Stomach (tissue), 9 donors: ENCODE data around the gene MAF. TPM values are rescaled to one million over a fixed set of nuclear protein-coding genes. Genes with fewer than 3 reads are reported as not detected.

Experiments used
- DNase-seq, 2 donors: peaks; one replicate each; pipeline versions ENCODE4 v3.0.0 to v3.0.0-alpha.2; 2013 to 2019
- H3K27ac ChIP-seq, 5 donors: fragments of 200-600 bp in 4 of 5; sonication (generic) in 4 of 5; one replicate each; pipeline ENCODE4 v1.5.1; 2013 to 2019; ENCODE audit warnings: mild to moderate bottlenecking in 1 of 5, moderate library complexity in 1 of 5
- H3K27me3 ChIP-seq, 3 donors: fragments of 200-600 bp; sonication (generic); one replicate each; pipeline ENCODE4 v1.5.1; 2017 to 2019; ENCODE audit warnings: mixed run types in 1 of 3
- H3K36me3 ChIP-seq, 4 donors: fragments of 200-600 bp; sonication (generic); 1 replicate in 3 of 4; 2 replicates in 1 of 4; pipeline ENCODE4 v1.5.1; 2016 to 2019
- H3K4me1 ChIP-seq, 4 donors: fragments of 200-600 bp; sonication (generic); one replicate each; pipeline ENCODE4 v1.5.1; 2016 to 2019
- H3K4me3 ChIP-seq, 4 donors: fragments of 200-600 bp; sonication (generic) in 3 of 4; one replicate each; pipeline ENCODE4 v1.5.1; 2016 to 2019; ENCODE audit warnings: mild to moderate bottlenecking in 1 of 4
- H3K9me3 ChIP-seq, 4 donors: fragments of 200-600 bp; sonication (generic); one replicate each; pipeline ENCODE4 v1.5.1; 2016 to 2019
- CTCF ChIP-seq, 7 experiments: fragments of 450-650 bp in 4 of 7; fragments of 200-600 bp in 3 of 7; sonication (generic) in 3 of 7; IDR thresholded peaks; one replicate each; pipeline ENCODE4 v1.5.1; 2016 to 2019; ENCODE audit warnings: antibody characterized with exemption in 7 of 7, control low read depth in 2 of 7, mild to moderate bottlenecking in 1 of 7
- EP300 ChIP-seq: sonication (generic); formaldehyde crosslinking; IDR thresholded peaks from one replicate; pipeline ENCODE4 v1.6.1; 2017; ENCODE audit warnings: antibody characterized with exemption
- POLR2A ChIP-seq, 4 donors: fragments of 450-650 bp; IDR thresholded peaks; one replicate each; pipeline ENCODE4 v1.6.1; 2016; ENCODE audit warnings: antibody characterized with exemption in 4 of 4, control low read depth in 2 of 4, mild to moderate bottlenecking in 1 of 4, moderate library complexity in 1 of 4
- POLR2AphosphoS5 ChIP-seq, 3 donors: sonication (generic); formaldehyde crosslinking; IDR thresholded peaks; one replicate each; pipeline ENCODE4 v1.6.1; 2016; ENCODE audit warnings: antibody characterized with exemption in 3 of 3
- WGBS, 5 donors: extraction: QIAGEN DNeasy Blood & Tissue Kit in 3 of 5; methylation state at CpG; one replicate each; pipeline versions ENCODE4 v1.1.5 to v1.1.7; 2013 to 2018; 5-methylcytosine and 5-hydroxymethylcytosine counted together
- intact Hi-C: fragments of 100-400 bp; cut with DNase I; formaldehyde crosslinking; loops from one replicate; pipeline ENCODE4 v1.15.1; 2023; ENCODE audit warnings: low total_unique reads
- polyA plus RNA-seq, 3 donors: library from polyadenylated mRNA; stranded (reverse); fragments of 200-250 nt; gene quantifications; one replicate each; pipeline ENCODE4 v1.2.3, GENCODE V29; 2013
- total RNA-seq, 5 donors: library from RNA; depleted of rRNA; stranded (reverse); fragments of >200 nt; gene quantifications; one replicate each; pipeline versions ENCODE4 v1.1.0 to v1.2.3, GENCODE V29; 2014 to 2016
- donor health status: healthy with polysubstance abuse.
- donor health status: Bipolar disorder and iron deficiency.
- donor health status: healthy.

Gene MAF
- total and polyA plus RNA-seq, 8 donors, result 7.5 to 159 (median 14.2) TPM

GRCh38 chr16:79618041-79618691, 17.6 kb upstream of the MAF start:
- Histone ChIP-seq H3K4me1 (no peaks in the 10 kb centered on the region), H3K27me3 (no peaks in the 10 kb centered on the region), H3K27ac (no peak overlapping the region), H3K9me3 (no peaks in the 10 kb centered on the region), H3K36me3 (no peaks in the 10 kb centered on the region), H3K4me3 (no peak overlapping the region)
- intact Hi-C loops, result no loop called here
- WGBS, 5 donors, result 58 to 89% (median 79%) methylated on average over 5 of the region's 5 CpGs
- no peak for DNase-seq
- no peak for TF ChIP-seq POLR2A (IDR thresholded peaks at IDR 0.05)
- no peak for TF ChIP-seq EP300
- no peak for TF ChIP-seq POLR2AphosphoS5 (IDR thresholded peaks at IDR 0.05)
- no peak for TF ChIP-seq CTCF (IDR thresholded peaks at IDR 0.05)

- Histone ChIP-seq H3K4me3 (no peak overlapping the region), H3K36me3 (no peaks in the 10 kb centered on the region), H3K27me3 (no peaks in the 10 kb centered on the region), H3K27ac (no peak overlapping the region), H3K9me3 (no peaks in the 10 kb centered on the region), H3K4me1 (peaks cover 0 to 3% (median under 1%) of the 10 kb centered on the region in 4 donors)
- intact Hi-C loops, result no loop called here
- 78 to 86% (median 83%) methylated on average over 4 of the region's 4 CpGs for WGBS, 5 donors
- no peak for DNase-seq
- no peak for TF ChIP-seq POLR2A (IDR thresholded peaks at IDR 0.05)
- no peak for TF ChIP-seq EP300
- no peak for TF ChIP-seq POLR2AphosphoS5 (IDR thresholded peaks at IDR 0.05)
- TF ChIP-seq CTCF (IDR thresholded peaks at IDR 0.05), result no peak
These were observed 12.5 kb upstream of the MAF start for GRCh38 chr16:79613009-79613408.

- intact Hi-C loops, result no loop called here
- no peak for DNase-seq
- Histone ChIP-seq H3K27me3 (no peaks in the 10 kb centered on the region), H3K4me3 (no peak overlapping the region), H3K9me3 (no peaks in the 10 kb centered on the region), H3K4me1 (peaks cover 0 to 10% (median 5%) of the 10 kb centered on the region in 4 donors), H3K36me3 (no peaks in the 10 kb centered on the region), H3K27ac (no peak overlapping the region)
- WGBS, 5 donors, result 83 to 93% (median 90%) methylated on average over 2 of the region's 2 CpGs
- TF ChIP-seq EP300, result no peak
- TF ChIP-seq CTCF (IDR thresholded peaks at IDR 0.05), result no peak
- no peak for TF ChIP-seq POLR2AphosphoS5 (IDR thresholded peaks at IDR 0.05)
- TF ChIP-seq POLR2A (IDR thresholded peaks at IDR 0.05), result no peak
These were observed 11.7 kb upstream of the MAF start for GRCh38 chr16:79612207-79612606.

GRCh38 chr16:79610771-79611170, 10.2 kb upstream of the MAF start:
- DNase-seq, result no peak
- H3K27ac ChIP-seq, result no peak overlapping the region
- no peaks in the 10 kb centered on the region for H3K36me3 ChIP-seq
- H3K9me3 ChIP-seq, result no peaks in the 10 kb centered on the region
- H3K4me1 ChIP-seq, result peaks cover 0 to 11% (median 5%) of the 10 kb centered on the region in 4 donors
- no peak overlapping the region for H3K4me3 ChIP-seq
- H3K27me3 ChIP-seq, result no peaks in the 10 kb centered on the region
- 86 to 95% (median 92%) methylated on average over 4 of the region's 4 CpGs for WGBS, 5 donors
- intact Hi-C loops, result no loop called here
- no peak for TF ChIP-seq POLR2A (IDR thresholded peaks at IDR 0.05)
- TF ChIP-seq CTCF (IDR thresholded peaks at IDR 0.05), result no peak
- no peak for TF ChIP-seq EP300
